Right renal pelvis (tissue), 4 donors: ENCODE measurements around the gene KRTAP10-6. TPM values are rescaled to one million over a fixed set of nuclear protein-coding genes. Genes with fewer than 3 reads are reported as not detected.
A peak's percentile ranks its signal among the peaks of the same experiment; 100 is the strongest.
"Not testable (repeated sequence)": the region's sequence is repeated elsewhere in the genome, so short reads cannot be mapped to it uniquely, and the experiment has no call there.

Experiments
- DNase-seq, 4 donors: peaks; one replicate each; pipeline ENCODE4 v3.0.0-alpha.2; 2013; ENCODE audit warnings: low read depth in 4 of 4, low spot score in 3 of 4, missing footprints in 1 of 4
- polyA plus RNA-seq, 4 donors: library from polyadenylated mRNA; unstranded; fragments of 120-200 nt; gene quantifications; one replicate each; pipeline ENCODE4 v1.2.1, GENCODE V29; 2013; ENCODE audit not compliant: insufficient read length in 4 of 4

The KRTAP10-6 gene
- polyA plus RNA-seq, 4 donors = not detected

DNA sequence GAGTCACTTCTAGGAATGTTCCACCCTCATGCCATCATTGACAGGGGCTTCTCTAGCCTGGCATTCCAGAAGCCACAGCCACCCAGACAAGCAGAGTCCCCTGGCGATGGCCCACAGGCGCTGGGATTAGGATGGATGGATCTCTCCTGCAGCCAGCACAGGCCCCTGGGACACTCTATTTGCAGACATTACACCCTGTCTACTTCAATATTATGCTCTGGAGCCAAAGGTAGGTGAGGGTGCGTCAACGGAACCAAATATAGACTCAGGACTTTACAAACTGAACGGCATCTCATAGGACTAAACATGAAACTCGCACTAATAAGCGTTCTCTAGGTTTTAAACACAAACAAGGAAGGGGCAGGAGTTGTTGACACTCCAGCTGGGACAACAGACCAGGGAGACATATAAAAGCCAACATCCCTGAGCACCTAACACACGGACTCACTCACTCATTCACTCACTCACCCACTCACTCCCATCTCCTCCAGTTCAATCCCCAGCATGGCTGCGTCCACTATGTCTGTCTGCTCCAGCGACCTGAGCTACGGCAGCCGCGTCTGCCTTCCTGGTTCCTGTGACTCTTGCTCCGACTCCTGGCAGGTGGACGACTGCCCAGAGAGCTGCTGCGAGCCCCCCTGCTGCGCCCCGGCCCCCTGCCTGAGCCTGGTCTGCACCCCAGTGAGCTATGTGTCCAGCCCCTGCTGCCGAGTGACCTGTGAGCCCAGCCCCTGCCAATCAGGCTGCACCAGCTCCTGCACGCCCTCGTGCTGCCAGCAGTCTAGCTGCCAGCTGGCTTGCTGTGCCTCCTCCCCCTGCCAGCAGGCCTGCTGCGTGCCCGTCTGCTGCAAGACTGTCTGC is 8.0 kb upstream of the KRTAP10-6 start, which contains the start of gene KRTAP10-7:
TSS of gene KRTAP10-7 (plus strand) at position 480 of the 861 bp plus-strand sequence. CDS start at position 505, 25 bp downstream.
- not testable (repeated sequence) for DNase-seq

DNA sequence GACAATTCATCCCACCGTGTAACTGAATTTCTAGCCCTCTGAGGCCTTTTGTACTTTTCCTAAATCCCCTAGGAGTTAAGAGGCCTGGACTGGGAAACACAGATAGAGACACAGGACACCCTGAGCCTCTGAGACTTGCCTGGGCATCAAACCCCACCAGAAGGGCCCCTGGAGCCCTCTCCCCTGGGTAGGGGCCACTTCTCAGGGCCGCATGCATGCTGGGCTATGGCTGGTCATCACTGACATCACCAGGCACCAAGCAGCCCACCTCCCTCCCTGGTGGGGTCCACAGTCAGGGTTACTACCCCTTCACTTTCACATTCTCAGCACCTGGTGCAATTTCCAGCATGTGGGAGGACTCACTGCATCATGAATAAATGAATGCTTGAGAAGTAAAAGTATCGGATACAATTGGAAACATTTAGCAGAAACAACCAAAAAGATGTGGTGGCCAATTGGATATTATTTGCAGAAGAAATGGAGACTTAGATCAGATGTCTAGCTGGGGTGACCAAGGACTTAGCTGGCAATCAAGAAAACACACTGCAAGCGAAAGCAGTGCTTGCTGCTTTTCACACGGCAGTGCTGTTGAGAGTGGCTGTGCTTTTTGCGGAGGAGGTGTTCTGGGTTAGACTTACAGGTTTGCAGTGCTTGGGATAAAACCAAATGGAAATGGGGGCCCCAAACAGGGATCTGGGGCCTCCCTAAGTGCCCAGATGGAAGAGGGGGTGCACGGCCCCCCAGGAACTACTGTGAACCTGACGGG is 7.1 kb upstream of the KRTAP10-6 start:
- DNase-seq = no peak

DNA sequence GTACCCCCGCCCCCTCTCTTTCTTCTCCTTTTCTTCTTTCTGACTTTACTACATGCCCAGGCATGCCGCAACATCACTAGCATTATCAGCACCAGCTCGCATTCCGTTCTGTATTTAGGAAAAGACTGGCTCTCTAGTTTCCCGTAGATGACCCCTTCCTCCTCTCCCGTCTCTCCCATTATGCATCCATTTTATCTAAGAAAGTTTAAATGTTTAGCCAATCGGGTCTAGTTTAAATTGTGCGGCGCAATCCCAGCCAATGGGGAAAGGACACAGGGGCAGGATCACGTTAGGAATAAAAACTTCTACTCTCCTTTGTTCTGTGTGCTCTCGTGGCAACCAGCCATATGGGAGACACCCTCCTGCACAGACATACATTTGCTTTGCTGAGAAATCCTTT is 5.8 kb upstream of the KRTAP10-6 start:
- DNase-seq = no peak

DNA sequence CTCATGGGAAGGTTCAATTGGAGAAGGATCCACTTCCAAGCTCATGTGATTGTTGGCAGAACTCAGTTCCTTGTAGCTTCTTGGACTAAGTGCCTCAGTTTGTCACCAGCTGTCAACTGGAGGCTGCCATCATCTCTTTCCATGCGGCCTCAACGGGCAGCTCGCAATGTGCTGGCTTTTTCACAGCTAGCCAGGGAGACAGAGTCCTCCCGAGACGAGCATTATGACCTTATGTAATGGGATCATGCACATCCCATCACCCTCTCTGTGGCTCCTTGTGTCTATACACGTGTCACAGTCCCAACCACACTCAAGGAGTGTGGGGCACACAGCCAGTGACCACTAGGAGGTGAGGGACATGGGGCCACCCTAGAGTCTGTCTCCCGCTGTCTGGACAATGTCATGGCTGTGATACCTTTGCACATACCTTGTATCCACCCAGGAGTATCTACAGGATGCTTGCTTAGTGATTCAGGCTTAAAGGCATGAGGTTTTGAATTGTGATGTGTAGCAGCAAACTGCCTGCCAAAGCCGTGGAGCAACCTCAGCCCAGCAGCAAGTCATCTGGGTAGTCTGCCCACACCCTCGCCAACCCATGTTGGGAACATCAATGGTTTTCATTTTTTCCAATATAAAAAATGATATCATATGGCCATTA is 3.9 kb upstream of the KRTAP10-6 start:
- DNase-seq = no peak

DNA sequence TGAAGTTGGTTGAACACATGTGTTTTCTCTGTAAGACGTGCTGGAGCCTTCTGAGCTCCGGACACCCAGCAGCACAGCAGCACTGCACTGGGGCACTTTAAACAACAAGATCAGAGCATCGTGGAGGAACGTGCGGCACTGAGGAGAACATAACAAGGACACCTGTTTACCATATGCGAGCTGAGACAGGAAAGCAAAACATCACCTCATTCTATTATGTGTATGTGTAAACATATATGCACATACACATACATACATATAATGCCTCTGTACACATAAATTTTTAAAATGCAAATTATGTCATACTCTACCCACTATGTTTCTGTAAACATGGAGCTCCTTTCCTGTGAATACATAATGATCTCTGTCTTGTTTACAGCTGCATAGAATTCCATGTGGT is 3.2 kb upstream of the KRTAP10-6 start:
- DNase-seq = no peak

DNA sequence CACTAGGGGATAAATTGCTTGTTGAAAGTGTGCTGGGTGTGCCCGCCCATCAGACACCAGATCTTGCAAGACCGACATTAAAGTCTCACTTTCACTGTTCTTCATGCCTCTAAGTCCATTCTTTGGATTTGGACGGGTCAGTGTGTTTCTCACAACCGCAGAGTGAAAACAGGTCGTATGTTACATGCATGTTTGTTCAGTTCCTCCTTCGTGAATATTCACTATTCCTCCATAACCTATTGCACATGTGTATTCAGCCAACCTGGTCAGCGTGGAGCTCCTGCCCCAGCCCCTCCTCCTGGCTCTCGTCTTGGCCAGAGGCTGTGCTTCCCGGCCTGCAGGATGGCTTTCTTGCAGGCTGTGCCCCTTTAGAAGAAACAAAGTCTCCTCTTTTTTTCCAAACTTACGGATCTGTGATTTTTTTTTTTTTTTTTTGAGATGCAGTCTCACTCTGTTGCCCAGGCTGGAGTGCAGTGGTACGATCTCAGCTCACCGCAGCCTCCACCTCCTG is 2.2 kb upstream of the KRTAP10-6 start:
- no peak for DNase-seq

DNA sequence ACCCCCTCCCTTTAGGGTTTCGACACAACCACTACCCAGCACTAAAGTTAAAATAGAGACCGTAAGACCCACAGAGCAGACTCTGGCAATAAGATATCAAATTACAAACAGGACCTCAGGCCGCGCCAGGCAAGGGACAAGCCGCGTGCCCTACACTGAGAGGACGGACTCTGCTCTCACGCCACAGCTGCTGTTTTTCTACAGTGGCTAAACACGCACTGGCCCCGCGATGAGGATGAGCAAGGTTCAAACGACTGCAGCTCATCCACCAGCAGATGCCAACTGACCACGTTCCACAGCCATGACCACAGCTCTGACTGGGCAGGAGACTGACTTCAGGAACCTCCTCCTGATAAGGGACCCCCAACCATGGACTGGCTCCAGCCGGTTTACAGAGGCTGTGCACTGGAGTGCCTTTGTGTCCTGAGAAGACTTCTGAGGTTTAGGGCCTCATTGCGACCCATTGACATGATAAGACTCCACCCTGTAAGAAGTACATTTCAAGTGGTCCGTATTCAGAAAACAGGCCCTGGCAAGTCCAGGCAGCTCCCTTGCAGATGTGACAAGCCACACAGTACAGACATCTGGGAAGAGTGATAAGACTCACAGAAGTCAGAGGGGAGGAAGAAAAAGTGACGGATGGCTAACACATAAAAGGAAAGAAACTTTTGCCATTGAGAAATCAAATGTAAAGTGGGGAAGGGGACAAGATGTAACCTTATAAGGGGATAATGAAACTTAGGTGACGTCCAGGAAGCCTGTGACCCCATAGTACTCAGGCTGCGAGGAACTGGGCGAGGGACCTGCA is 1.5 kb upstream of the KRTAP10-6 start:
- no peak for DNase-seq

DNA sequence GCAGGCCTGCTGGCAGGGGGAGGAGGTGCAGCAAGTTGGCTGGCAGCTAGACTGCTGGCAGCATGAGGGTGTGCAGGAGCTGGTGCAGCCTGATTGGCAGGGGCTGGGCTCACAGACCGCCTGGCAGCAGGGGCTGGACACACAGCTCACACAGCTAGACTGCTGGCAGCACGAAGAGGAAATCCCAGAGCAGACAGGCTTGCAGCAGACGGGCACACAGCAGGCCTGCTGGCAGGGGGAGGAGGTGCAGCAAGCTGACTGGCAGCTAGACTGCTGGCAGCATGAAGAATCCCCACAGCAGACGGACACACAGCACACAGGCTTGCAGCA is 539 bp downstream of the KRTAP10-6 start:
- not testable (repeated sequence) for DNase-seq

DNA sequence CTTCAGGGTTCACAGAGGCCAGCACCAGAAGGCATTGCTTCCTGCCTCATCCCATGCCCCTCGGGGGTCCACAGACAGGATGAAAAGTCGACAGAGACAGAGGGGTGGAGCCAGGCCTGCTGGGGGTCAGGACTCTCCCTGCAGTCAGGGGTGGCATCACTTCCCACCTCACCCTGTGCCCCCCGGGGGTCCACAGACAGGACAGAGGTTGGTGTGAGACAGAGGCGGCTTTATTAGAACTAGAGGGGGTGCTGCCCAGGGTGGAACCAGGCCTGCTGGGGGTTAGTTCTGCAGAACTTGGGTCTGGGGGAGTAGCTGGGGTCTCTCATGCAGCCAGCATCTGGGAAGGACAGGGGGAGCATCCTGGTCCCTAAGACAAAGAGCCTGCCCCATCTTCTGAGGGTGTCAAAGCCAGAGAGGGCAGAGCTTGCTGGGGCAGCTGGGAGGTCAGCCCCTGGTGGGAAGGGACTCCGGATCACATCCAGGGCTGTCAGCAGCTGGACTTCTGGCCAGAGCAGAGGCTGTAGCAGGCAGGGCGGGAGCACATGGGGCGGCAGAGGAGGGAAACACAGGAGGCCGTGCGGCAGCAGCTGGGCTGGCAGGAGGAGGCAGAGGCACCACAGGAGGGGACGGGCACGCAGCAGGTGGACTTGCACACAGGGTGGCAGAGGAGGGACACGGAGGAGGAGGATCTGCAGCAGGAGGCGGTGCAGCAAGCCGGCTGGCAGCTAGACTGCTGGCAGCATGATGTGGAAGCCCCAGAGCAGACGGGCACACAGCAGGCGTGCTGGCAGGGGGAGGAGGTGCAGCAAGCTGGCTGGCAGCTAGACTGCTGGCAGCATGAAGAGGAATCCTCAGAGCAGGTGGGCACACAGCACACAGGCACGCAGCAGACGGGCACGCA is 1.2 kb downstream of the KRTAP10-6 start:
- DNase-seq = not testable (repeated sequence)

DNA sequence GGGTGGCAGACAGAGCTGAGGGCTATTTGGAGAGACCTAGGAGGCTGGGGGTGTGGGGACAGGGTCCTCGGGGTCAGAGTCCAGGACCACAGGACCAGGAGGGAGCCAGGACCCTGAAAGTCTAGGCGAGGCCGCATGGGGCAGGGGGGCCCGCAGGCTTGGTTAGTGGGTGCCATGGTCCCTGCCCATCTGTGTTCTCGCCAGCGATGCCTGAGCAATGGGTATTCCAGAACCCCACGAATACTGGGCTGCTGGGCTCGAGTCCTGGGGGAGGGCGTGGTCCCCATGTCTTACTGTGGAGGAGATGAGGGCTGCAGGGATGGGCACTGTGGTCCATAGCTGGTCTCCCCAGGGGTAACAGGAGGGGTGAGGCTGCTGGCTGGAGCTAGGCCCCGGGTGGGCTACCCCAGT is 2.0 kb downstream of the KRTAP10-6 start:
- DNase-seq = no peak

DNA sequence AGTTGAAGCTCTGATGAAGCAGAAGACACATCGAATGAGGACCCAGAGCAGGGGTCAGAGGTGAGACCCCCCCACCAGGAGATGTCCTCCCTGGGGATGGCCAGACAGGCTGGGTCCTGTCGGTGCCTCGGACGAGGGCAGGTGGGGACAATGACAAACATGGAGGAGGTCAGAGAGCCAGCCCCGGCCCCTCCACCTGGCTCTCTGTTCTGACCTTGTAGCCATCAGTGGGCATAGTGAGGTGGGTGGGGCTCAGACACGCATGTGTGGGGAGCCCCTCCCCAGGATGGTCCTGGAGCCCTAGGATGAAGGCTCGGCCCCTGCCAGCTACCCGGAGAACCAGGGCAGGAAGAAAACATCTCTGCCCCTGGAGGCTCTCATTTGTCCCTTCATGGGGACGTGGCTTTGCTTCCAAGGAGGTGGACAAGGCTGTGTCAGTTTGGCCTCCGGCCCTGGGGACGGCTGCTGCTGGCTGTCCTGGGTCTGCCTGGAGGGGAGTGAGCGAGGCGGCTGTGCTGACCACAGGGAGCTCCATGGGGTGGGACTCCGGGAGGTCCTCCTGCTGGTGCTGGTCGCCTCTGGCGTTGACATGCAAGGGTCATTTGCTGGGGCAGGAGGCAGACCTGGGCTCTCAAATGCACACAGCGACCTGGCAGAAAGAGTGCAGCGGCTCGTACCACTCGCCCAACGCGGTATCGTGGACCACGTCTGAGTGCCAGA is 2.6 kb downstream of the KRTAP10-6 start:
- no peak for DNase-seq

DNA sequence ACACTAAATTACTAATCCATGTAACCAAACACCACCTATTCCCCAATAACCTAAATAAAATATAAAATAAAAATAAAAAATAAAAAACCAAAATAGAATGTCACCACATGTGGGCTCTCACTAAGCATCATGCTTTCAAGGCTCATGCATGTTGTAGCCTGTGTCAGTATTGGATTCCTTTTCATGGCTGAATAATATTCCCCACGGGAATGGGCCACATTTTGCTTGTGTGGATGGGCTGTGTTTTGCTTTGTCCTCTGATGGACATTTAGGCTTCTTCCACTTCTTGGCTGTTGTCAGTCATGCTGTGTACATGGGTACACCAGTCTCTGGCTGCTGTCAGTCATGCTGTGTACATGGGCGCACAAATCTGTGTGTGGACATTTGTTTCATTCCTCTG is 3.2 kb downstream of the KRTAP10-6 start:
- DNase-seq = no peak

DNA sequence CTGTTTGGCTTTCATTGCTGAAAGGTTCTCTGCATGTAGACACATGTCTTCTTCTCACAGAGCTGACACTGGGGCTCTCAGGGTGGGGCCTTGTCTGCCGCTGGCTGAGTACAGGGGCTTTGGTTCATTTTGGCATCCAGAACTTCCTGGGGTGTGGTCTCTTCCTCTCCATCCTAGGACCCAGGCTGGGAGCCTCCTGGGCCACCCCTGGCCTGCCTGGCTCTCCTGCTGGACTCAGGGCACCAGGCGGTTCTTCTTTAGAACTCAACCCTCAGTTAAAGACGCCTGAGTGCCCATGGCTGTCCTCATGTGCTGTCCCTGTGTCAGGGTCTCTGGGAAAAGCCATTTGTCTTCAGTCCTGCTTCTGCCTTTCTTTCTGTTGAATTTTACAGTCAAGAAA is 6.4 kb downstream of the KRTAP10-6 start:
- DNase-seq = no peak

DNA sequence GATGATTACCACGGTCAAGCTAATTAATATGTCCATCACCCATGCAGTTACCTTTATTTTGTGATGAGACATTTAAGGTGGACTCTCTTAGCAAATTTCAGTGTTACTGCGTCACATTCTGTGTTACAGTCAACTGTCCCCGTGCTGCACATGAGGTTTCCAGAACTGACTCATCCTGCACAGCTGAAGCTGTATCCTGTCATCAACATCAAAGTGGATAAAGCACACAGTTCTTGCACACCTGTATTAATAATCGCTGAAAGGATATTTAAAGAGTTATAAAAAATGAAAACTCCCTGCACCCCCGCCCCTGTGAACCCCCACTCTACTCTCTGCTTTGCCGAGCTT is 8.5 kb downstream of the KRTAP10-6 start:
- no peak for DNase-seq

DNA sequence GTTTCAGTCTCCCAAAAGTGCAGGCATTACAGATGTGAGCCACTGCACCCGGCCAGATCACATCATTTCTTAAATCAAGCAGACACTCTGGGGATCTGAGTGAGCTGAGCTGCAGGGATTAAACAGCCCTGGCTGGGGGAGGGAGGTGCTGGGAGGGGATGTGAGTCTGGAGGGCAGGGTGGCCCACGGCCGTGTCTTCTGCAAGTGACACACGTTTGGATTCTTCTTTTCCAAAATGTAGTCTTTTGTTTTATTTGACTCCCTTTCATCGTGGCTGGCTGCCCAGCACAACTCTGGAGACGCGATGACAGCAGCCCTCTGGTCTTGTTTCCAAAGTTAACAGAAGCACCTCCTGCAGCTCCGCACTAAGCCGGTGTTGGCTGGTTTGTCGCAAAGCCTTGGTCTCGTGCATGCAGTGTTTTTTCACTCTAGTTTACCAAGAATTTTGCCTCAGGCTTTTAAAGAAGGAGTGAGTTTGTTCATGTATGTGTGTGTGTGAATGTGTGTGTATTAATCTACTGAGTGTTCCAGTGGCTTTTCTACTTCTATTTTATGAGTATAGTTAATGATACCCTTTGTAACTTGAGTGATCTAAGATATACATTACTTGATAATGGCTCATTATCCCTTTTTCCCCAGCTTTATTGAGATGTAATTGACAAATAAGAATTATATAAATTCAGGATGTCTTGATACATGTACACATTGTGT is 9.1 kb downstream of the KRTAP10-6 start:
- DNase-seq = peak in 1 of 4 donors; percentile 41

DNA sequence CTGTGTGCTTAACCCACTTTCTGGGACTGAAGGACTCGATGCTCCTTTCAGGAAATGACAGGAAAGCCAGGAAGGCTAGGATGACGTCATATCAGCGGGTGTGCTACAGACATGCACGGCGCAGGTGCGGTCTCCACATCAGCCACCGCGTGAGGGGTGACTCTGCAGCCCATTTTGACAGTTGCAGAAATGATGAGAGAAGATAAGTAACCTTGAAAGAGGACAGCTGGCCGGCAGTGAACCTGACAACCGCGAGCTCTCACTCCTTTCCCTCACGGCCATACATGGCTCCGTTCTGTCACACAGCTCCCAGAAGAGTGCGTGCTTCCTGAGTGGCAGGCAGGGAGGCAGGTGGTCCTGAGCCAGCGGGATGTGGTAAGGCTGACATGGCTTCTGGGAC is 10.2 kb downstream of the KRTAP10-6 start:
- no peak for DNase-seq

DNA sequence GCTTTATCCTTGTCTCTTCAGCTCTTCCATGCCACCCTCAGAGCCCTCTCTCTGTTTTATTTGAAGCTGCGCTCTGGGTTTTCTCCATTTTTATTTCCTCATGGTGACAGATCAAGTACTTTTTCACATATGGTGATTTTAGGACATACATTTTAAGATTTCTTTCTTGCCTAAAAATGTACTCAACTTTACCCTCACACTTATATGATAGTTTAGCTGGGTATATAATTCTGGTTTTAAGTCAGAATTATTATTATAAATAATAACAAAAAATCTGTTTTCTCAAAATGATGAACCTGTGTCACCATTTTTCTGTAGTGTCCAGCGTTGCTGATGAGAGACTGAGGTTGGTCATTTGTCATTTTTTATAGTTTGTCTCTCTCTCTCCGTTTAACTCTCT is 11.1 kb downstream of the KRTAP10-6 start:
- no peak for DNase-seq

DNA sequence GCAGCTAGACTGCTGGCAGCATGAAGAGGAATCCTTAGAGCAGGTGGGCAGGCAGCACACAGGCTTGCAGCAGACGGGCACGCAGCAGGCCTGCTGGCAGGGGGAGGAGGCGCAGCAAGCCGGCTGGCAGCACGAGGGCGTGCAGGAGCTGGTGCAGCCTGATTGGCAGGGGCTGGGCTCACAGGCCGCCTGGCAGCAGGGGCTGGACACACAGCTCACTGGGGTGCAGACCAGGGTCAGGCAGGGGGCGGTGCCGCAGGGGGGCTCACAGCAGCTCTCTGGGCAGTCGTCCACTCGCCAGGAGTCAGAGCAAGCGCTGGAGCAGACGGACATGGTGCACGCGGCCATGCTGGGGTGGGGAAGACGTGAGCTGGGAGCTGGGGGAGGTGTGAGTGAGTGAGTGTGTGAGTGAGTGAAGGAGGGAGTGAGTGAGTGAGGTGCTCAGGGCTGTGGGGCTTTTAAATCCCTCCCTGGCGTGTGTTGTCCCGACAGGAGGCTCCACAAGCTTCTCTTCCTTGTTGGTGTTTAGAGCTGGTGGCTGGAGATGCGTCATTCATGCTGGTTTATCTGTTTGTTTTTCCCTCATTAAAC is 12.0 kb downstream of the KRTAP10-6 start, which contains the start of gene KRTAP10-5:
TSS of gene KRTAP10-5 (minus strand) at position 374 of the 591 bp plus-strand sequence. CDS start at position 348, 26 bp downstream.
- DNase-seq = not testable (repeated sequence)
